ENCODE results near the gene ADGRD1.

Gene ADGRD1

DNA sequence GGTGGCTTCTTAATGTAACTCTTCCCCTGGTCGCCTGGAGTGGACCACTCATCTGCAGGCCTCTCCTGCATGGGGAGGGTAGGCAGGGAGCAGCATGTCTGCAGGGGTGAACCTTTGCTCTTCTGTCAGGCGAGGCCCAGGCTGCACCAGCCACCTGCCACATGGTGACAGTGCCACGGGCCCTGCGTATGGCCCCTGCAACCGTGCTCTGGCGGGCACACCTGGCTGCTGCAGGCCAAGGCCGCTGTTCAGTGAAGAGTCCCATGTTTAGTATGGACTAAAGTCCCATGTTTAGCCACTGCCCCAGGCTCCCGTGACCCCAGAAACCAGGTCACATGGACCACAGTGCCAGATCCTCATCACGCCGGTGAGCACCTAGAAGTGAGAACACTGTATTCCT is 187.0 kb downstream of the ADGRD1 start:
- DNase-seq, result no peak

DNA sequence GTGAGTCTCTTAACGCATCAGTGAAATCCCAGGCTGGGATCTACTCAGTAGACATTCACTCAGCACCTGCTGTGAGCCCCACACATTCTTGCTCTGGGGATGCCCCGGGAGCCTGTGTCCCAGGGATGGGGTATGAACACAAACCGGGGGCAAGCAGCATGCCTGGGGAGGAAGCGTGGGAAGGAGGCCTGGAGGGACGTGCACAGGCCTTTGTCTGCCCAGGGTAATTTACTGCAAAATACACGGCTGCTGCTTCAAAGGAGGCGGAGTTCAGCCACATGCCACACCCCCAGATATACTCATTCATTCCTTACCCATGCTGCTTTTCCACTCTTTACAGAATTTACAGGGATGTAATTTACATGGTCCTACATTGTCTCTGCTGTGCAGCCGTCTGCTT is 187.8 kb downstream of the ADGRD1 start:
- DNase-seq, result no peak

DNA sequence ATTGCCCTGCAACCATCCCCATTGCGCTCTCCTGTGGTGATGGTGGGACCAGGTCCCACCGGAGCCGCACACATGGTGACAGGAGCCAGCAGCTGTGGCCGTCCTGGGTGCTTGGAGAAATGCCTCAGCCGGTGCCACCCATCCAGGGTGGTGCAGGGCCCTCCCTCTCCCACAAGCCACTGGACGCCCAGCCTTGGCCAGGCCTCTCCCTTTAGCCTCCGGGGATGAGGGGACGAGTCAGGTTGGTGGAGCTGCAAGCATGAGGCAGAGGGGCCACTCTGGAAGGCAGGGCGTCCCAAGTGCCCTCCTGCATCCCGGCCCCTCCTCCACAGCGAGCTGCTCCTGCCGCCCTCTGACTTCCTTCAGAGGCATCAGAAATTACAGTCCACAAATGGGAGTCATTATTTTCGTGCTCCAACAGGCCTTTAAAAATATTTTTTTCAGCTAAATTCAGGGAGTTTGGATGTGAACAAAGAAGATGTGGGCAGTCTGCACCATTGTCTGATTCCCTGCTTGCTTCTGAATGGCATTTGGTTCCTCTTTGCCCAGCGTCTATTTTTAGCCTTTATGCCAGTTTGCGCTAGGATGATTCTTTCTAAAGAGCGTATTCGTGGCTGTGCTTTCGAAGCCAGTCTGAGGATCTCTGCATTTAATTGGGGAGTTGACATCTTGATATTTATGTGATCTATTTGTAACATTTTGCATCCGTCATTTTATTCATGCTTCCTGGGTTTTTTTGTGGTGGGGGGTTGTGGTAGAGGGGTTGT is 189.4 kb downstream of the ADGRD1 start:
- peak in 1 of 2 donors; percentile 9 for DNase-seq

DNA sequence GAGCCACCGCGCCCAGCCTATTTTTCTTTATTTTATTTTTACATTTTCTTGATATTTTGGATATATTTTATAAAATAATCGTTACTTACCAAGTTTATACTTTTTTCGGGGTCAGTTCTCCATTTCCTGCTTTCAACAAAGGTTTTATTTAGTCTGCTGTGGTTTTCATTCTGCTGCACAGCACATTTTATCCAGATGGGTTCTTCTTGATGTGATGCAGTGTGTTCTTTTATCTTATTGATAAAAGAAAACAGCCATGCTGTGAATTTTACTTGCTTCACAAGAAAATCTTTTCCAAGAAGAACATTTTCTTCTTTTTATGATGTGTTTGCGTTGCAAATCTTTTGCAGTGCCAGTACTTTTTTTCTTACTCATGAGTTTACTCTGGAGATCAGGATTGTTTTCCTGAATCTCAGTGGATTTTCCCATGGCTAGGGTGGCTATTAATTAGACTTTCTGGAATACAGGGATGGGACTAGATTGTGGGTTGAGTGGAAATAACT is 192.5 kb downstream of the ADGRD1 start:
- DNase-seq, result no peak

DNA sequence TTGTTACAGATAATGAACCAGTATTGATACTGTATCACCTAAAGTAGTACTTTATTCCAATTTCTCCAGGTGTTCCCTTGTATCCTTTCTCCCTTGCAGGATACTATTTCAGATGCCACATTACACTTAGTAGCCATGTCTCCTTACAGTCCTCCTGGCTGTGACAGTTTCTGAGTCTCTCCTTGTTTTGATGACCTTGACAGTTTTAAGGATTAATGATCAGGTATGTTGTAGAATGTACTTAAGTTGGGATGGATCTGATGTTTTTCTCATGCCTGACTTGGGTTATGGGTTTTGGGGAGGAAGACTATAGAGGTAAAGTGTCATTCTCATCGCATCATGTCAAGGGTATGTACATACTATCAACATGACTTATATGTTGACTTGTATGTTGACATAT is 193.6 kb downstream of the ADGRD1 start:
- DNase-seq, result no peak

DNA sequence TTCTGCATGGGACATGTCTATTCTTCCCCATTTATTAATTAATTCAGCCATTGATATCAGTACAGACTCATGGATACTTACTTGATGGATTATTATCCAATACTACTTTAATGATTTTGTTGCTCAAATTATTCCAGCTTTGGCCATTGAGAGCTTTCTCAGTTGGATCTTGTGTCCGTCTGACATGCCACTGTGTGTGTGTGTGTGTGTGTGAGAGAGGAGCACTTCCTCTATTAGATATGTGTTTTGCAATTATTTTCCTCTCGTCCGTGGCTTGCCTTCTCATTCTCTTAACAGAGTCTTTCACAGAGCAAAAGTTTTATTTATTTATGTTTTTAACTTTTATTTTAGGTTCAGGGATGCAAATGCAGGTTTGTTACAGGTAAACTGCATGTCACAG is 194.2 kb downstream of the ADGRD1 start:
- DNase-seq, result no peak

DNA sequence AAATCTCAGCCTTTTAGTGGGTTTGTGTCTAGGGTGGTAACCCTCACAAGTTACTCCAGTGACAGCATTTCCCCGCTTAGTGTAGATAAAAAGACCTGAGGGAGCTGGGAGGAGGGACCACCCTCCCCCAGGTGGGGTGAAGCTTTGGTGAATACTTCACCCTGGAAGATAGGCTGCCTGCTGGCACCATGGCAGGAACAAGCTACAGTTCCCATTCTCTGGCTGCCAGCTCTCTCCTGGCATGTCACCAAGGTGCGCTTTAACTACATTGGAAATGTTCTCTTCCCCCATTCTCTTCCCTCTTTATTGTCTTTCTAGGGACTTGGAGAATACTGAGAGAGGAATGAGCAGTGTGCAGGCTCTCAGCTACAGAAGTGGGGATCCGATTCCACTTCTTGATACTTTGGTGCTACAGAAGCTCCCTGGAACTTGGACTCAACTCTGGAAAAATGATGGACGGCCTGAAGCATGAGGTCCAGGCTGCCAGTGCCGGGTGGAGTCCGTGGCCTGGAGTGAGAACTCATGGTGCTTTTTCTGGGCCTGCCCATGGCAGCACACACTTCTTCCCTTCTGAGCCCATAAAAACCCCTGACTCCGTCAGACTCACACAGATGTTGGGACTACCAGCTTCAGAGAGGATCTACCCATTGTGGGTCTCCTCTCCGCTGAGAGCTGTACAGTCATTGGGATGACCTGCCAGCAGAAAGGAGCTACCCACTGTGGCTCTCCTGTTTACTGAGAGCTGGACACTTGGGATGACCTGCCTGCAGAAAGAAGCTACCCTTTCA is 198.0 kb downstream of the ADGRD1 start:
- DNase-seq, result no peak

DNA sequence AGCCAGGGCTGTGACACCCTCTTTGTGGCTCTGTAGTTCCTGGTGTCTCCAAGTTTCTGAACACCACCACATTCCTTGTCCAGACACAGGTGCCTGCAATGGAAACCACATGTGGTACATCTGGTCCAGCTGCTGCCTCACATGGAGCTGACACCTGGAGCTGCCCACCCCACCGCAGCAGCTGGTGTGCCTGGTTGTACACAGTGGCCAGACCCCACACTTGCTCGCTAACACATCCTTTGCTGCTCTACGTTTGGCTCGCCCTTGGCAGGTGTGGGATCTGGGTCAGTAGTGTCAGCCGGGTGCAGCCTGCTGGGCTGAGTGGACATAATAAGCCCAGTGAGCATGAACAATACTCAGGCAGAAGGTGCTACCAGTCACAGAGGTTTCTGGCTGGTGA is 198.9 kb downstream of the ADGRD1 start:
- no peak for DNase-seq

DNA sequence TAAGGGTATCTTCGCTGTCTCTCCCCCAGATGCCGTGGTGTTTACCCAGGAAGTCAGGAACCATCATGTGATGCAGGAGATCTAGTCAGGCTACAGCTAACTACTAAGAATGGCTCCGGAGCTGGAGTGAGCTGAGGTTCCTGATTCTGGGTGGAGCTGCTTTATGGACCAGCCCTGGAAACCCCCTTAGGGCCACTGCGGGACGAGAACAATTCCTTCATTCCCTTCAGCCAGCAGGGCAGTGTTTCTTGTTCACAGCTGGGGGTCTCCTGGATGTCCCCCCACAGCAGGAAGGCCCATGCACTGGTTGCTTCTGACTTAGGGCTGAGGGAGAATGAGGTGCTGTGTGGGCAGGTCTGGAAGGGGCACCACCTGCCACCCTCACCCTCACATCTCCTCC is 199.3 kb downstream of the ADGRD1 start:
- DNase-seq, result no peak

DNA sequence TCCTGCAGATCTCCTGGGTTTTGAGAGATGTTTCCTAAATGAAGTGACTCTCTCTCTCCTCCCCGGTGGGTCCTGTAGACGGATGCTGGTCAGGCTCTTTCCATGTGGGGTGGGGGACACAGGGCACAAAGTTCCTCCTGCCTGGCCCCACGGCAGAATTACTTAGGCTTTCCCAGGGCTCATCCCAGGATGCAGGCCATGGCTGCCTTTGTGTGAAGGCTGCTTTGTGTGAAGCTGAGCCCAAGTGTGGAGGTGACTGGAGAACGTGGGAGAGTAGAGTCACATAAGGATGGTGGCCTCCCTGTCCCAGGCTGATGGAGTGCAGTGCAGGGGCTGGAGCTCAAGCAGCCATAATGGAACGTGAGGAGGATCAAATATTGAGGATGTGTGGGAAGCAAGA is 200.2 kb downstream of the ADGRD1 start:
- no peak for DNase-seq

DNA sequence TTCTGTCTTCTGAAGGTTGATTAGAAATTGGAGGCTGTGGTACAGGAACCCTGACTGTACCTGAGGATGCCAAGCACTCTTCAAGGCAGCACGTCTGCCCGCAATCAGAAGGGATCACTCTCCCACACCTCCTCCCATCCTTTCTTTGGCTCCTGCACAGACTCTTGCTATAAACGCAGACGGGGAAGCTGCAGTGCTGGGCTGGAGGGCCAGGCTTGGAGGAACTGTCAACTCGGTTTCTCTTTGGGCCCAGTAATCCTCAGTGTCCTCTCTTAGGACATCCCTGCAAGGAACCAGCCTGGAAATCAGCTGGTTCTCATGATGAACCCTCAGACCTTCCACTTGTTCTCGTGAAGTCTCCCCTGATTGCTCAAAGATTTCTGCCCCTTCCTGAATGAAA is 201.4 kb downstream of the ADGRD1 start:
- DNase-seq, result no peak

DNA sequence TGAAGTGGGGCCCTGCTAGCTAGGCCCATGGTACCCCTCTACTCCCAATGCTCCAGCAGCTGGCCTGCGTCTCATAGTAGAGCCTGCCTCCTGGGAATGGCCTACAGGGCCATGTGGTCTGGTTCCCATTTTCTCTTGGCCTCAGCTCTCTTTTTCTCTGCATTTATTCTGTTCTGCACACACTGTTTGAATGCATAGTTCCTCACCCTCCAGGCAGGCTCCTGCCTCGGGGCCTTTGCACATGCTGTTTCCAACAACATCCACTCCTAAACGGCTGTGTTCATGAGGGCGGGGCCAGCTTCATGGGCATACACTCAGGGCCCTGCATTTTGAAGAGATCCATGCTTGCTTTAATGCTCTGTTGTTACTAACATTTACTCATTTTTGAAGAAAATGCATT is 204.0 kb downstream of the ADGRD1 start:
- no peak for DNase-seq

DNA sequence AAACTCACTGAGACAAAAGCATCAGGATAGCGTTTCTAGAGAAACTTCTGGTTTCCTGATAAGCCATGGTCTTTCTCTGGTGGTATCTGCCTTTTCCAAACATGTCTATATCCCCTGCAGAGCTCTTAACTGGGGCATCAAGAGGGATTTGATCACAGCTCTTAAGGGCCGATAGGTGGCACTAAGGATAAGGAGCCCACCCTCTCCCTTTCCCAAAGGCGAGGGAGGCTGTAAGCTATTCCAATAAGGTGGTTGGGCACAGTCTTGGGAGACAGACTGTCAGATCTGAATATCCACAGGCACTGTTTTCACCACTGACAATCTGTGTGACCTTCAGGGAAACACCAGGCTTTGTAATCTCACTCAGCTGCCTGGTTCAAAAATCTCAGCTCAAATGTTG is 206.0 kb downstream of the ADGRD1 start:
- no peak for DNase-seq

DNA sequence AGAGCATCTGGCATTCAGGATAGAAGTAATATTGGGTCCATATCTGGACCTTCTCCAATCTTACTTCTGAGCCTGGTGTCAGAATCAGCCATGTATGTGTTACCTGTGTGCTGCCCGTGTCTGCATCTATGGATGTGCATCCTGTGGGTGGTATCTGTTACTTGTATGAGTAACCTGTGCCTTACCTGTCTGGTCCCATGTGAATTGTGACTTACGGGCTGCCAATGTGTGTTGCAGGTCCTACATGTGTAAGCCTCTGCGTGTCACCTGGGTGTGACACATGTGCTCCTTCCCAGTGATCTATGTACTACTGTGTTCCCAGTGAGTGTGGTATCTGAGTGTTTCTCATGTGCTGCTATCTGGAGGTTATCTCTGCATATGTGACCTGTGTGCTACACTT is 208.4 kb downstream of the ADGRD1 start:
- DNase-seq, result no peak

DNA sequence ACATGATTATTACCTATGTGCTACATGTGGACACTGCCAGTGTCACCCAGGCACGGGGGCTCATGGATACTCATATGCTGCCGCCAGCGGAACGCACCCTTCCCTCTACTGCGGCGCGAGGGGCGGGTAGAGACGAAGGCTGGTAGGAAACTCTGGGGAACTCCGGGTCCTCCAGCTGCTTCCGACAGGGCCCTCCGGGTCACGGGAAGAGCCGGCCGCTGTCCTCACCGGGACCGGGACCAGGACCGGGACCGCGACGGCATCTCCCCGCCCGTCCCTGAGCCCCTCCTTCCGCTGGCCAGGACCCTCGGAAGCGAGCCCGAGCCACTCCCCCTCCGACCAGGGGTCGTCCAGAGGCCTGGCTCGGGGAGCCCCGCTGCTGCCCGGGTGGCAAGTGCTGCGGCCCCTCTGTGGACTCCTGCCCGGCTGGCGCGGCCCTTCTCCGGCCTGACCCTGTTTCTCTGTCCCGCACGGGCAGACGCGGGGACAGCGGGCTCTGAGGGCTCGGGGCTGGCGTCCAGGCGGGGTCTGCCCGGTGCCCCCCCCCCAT is 209.6 kb downstream of the ADGRD1 start:
- DNase-seq, result no peak

DNA sequence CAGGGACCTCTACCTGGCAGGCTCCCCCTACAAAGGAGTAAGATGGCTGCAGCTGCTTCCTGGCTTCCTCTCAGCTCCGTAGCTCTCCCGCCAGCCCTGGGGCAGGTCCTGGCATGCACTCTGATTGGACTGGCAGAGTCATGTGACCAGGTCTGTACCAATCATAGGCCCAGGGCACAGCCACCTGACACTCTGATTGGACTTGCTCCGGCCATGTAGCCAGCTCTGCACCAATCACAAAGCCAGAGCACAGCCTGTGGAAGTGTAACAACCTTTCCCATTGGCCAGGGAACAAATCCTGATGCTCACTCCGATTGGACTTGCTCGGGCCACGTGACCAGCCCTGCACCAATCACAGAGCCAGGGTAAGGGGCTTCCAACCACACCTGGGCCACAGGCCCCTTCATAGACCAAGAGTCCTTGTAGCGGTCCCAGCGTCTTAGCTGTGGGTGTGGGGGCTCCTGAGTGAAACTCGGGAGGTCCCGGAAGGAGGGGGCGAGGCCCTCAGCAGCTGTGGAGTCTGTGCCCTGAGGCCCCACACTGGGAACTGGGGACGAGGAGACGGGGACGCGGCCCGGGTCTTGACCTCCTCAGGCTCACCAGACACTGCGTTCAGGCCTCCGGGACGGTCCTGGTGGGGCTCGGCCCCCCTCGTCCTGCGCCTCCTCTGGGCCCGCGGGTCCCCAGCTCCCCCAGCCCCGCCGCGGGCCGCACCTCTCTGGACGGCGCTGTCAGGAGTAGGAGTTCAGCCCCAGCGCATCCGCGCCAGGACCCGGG is 210.6 kb downstream of the ADGRD1 start:
- no peak for DNase-seq

DNA sequence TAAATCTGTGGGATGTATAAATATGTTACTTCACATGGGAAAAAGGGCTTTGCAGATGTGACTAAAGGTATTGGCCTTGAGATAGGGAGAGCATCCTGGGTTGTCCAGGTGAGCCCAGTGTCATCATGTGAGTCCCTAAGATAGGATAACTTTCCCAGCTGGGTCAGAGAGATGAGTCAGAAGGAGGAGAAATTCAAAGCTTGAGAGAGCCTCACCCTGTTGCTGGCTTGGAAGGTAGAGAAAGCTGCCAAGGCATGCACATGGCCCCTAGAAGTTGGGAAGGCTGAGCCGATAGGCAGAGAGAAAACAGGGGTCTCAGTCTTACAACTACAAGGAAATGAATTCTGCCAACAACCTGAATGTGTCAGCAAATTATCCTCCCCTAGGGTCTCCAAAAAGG is 213.0 kb downstream of the ADGRD1 start:
- no peak for DNase-seq

DNA sequence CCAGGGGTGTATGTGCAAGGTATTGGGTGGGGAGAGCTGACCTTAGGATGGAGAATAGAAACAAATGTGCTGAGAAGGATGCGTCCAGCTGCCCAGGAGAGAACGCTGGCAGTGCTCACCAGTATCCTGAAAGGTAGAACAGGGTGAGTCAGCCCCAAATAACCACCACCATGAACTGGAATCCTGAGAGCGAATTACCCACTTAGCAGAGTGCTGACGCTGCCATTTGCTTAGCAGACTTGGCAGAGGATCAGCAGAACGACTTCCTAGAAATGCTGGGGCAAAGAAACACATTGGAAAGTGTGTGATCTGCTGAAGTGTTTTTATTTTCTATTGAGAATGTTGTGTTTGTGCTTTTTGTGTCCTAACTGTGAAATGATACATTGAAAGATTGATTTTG is 213.6 kb downstream of the ADGRD1 start:
- DNase-seq, result no peak

DNA sequence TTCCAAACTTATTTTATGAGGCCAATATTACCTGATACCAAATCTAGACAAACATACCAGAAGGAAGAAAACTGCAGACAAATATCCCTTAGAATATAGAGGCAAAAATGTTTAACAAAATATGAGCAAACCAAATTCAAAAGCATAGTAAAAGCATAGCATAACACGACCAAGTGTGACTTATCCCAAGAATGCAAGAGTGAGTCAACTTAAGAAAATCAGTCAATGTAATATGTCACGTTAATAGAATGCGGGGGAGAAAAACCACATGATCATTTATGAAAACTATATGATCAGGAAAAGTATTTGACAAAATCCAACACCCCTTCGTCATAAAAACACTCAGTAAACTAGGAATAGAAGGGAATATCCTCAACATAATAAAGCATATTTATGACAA is 217.3 kb downstream of the ADGRD1 start:
- DNase-seq, result no peak

DNA sequence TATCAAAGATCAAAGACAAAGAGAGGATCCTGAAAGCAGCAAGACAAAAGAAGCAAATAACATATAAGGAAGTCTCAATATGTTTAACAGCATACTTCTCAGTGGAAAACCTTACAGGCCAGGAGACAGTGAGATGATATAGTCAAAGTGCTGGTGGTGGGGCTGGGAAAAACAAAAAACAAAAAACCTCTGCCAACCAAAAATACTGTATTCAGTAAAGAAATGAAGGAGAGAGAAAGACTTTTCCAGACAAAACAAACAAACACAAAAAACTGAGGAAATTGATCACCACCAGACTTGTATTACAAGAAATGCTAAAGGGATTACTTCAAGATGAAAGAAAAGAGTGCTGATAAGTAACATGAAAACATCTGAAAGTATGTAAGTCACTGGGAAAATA is 221.2 kb downstream of the ADGRD1 start:
- no peak for DNase-seq

DNA sequence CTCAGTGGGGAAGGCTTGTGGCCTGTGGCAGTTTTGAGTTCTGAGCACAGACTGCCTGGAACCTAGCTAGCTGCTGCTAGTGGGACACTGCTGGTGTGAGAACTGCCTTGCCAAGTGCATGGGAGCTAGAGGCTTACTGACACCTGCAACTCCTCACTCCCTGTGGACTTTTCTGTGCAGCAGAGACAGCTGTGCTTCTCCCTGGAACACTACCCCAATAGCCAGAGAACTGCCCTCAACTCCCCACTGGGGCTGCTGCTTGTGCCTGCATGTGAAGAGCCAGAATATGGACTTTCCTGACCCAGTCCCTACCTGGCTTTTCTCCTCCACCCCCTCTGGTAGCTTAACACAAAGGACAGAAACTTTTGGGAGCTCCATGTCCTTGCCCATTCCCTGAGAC is 222.6 kb downstream of the ADGRD1 start:
- no peak for DNase-seq

DNA sequence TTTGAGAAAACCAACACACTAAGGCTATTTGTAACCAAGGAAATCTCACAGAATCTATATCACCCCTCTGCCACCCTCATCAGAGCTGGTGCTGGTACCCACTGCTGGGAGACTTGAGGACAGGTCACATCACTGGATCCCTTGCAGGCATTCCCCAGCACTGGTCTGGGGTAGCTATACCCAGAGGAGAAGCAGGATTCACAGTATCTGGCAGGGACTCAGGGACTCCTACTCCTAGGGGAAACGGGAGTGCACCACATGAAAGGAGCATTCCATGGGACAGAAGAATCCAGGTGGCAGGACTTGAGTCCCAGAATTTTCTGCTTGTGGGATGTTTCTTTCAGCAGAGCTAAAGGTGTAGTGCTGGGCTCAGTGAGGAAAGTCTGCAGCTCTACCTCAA is 223.2 kb downstream of the ADGRD1 start:
- no peak for DNase-seq

DNA sequence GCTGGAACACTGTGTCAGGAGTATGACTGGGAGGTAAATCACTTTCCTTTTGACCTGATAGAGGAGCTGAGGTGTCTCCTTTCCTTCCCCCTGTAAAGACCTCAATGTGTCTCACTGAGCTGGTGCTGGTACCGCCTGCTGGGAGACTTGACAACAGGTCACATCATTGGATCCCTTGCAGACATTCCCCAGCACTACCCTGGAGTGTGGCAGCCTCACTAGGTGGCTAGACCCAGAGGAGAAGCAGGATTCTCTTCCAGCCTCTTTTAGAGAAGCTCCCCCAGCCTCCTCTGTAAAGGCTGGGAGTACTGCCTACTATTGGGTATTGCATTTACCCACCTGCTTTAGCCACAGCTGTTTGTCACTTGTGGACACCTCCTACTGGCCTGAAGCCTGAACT is 223.9 kb downstream of the ADGRD1 start:
- no peak for DNase-seq

Measured in stimulated activated CD4-positive, alpha-beta T cell treated with anti-CD3 and anti-CD28 coated beads, Interleukin-2, amount 100 ng/mL, for 24 hours (primary cell).